GM19397 (cell line): Measurements from ENCODE around the gene MEGF6.

Source experiments
- ATAC-seq: cut with Tn5 transposase; IDR thresholded peaks from one replicate; pipeline ENCODE4 v1.9.1; 2021; ENCODE audit warnings: mild to moderate bottlenecking, moderate library complexity; ENCODE audit not compliant: unreplicated experiment

MEGF6 gene

DNA sequence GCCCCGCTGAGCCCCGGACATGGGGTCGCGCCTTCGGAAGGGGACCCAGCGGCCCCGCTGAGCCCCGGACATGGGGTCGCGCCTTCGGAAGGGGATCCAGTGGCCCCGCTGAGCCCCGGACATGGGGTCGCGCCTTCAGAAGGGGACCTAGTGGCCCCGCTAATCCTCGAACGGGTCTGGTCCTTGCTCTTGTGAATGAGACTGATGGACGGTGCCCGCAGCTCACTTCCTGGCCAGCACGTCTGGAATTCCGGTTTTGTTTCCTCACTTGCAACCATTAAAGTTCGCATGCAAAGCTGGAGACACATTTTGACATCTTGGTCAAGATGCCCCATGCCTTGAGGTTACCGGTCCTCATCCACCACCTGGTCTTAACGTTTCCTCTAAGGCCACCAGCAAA, 33.0 kb upstream of the MEGF6 start:
- no peak for ATAC-seq

DNA sequence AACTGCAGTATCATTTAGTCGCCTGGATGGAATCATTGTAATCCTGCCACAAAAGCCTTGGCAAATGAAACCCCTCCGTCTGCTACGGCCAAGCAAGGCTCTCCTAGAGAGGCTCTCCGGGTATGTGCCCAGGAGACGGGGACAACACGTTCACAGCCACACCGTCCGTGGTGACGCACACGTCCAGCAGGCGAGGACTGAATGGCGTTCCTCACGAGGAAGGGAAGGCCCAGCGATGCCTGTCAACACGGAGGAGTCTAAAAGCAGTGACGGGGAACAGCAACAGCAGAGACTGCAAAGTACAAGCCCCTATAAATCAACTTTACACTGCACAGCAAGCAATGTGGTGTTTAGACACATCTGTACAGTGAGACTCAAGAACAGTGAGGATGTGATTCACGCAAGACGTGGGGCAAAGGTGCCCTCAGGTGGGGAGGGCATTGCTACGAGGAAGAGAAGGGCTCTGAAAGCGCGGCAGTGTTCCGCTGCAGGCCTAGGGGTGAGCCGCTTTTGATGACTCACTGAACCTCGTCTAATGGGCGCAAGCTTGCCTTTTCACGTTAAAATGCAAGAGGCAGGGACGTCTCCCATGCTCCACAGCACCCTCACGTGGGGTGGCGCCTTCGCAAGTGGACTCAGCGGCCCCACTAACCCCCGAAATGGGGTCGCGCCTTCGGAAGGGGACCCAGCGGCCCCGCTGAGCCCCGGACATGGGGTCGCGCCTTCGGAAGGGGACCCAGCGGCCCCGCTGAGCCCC, 31.8 kb upstream of the MEGF6 start:
- no peak for ATAC-seq

DNA sequence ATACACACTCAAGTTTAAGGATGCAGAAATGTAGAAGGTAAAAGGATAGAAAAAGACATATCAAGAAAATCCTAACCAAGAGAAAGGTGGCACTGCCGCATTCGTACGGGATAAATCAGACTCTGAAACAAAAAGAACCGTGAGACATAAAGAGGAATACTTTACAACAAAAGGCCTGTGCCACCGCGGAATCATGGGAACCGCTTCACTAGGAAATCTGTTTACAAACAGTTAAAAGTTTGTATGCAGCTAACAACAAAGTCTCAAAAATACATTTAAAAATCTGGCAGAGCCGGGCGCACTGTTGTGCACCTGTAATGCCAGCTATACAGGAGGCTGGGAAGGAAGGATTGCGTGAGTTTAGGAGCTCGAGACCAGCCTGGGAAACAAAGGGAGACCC, 30.5 kb upstream of the MEGF6 start:
- ATAC-seq: no peak

- ATAC-seq: no peak
Measured at GRCh38 chr1:3641046-3641760, 29.9 kb upstream of the MEGF6 start.

- ATAC-seq: no peak
Measured at GRCh38 chr1:3640121-3640837, 29.0 kb upstream of the MEGF6 start.

DNA sequence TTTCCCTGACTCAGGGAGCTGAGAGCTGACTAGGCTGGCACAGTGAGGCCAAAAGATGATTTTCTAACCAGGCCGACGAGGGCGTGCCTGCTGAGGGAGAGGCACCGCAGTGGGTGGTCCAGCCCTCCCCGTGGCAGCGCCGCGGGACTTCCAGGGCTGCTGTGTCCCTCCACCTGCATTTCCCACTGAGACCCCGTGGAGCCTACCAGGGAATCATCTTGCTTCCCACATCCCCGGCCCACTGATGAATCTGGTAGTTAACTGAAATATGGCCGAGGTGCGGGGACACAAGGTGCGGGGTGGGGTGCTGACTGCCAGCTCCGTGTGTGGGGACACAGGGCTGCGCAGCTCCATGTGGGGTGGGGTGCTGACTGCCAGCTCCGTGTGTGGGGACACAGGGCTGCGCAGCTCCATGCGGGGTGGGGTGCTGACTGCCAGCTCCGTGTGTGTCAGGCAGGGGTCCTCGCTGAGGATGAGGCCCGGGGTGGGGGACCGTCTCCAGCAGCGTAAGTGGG, 28.1 kb upstream of the MEGF6 start:
- no peak for ATAC-seq

DNA sequence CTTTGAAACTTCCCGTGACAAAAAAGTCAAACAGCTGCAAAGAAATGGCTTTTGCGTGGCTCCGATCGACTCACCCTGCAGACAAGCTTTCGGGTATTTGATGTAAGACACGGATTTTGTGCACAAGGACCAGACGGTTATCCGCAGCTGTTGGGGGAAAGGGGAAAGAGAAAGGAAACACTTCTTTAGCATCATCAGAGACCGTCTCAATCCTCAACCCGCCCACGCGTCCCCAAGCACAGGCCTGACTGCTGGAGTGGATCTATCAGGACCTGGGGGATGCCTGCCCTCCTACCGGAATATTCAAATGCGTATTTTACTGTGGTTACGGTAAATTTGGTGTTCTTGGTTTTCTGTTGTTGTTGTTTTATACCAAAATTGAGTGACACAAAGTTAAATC, 27.4 kb upstream of the MEGF6 start:
- ATAC-seq: no peak

GRCh38 chr1:3638027-3638426, 26.7 kb upstream of the MEGF6 start:
- no peak for ATAC-seq

GRCh38 chr1:3636531-3636930, 25.2 kb upstream of the MEGF6 start:
- ATAC-seq: no peak

DNA sequence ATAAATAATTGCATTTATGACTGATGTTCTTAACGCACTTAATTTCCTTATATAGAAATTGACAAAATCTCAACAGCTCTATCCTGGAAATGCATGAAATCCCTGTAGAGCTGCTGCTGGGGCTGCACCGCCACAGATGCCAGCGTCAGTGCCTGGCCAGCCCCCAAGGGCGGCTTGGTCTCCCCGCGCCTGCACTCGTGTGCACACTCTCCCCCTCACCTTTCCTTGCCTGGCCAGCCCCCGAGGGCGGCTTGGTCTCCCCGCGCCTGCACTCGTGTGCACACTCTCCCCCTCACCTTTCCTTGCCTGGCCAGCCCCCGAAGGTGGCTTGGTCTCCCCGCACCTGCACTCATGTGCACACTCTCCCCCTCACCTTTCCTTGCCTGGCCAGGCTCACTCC, 24.8 kb upstream of the MEGF6 start:
- ATAC-seq: no peak

GRCh38 chr1:3634059-3634800, 22.9 kb upstream of the MEGF6 start:
- no peak for ATAC-seq

- ATAC-seq: no peak
Measured at GRCh38 chr1:3633344-3634058, 22.2 kb upstream of the MEGF6 start.

DNA sequence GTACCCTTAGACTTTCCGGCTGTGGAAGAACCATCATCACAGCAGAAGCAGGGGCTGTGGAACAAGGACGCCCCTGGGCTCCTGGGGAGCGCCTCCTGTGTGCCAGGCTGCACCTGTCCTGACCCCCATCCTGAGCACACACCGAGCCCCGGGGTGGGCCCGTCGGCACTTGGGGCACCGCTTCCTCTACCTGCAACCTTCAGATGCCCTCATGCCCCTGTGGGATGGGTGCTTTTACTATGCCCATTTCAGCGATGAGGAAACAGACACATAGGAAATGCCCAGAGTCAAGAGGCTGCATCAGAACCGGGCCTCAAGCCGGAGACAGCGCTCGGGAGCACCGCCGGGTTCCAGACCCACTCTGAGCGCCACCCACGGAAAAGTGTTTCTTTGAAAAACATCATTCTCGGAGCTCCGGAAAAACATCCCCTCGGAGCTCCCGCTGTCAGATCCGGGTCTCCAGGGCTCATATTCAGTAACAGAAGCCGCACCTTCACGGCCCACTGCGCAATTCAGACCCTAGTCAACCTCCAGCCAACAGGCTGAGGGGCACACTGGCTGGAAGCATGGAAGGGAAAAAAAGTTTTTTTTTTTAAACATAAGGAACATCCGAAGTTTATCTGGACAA, 21.5 kb upstream of the MEGF6 start:
- ATAC-seq: no peak

- no peak for ATAC-seq
Measured at GRCh38 chr1:3632298-3632697, 21.0 kb upstream of the MEGF6 start.

DNA sequence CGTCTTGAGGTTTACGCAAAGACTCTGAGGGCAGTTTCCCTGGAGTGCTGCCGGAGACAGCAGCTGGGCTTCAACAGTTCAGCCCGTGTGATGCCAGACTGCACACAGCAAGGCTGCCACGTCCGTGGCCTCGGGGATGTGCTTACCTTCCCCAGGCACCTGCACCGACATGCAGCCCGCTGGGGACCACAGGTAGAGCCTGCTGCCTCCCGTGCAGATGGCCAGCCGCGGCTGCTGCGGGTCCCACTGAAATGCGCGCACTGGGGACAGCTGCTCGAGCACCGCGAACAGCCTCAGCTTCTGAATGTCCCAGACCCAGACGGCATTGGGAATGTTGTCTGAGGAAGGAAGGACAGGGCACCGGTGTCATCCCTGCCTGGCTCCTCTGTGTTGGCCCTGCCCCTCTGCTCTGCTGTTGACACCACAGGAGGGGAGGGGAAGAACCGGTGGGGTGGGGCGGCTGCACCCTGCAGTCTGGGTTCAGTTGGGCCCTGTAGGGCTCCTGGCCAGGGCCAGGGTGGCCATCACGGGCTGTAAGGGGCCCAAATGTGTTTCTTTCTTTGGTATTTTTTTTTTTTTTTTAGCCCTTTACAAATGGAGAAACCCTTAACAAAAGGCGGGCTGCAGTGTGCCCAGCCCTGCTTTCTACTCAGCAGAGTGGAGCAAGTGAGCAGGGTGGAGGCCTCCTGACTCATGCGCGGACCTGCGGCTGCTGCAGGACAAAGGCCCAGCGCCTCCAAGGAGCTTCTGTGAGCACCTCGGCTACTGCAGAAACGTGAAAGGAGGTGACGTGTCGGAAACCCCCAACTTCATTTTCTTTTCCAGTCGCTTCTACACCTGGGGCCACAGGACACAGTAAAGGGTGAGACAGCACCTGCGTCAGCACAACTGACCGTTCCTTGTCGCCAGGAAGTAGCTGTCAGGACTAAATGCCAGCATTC, 20.3 kb upstream of the MEGF6 start:
- no peak for ATAC-seq

- no peak for ATAC-seq
Measured at GRCh38 chr1:3630914-3631313, 19.6 kb upstream of the MEGF6 start.

DNA sequence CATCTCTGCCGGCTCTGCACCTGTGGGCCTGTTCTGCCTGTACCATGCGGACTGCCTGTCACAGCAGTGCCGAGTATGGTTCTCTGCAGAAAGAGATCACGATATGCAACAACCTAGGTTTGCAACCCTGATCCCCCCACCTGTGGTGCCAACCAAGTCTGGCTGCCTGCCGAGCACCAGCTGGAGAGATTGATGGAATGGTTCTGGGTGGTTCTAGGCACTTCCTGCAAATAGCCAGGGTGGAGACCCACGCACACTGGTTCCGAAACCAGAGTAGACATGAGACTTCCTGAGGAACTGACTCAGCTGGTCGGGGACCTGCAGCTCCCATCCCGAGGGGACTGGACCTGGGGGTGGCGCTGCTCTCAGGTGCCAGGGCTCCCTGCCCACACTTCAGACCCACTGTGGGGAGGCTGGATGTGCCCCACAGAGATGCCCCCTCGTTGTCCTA, 18.9 kb upstream of the MEGF6 start:
- ATAC-seq: no peak

DNA sequence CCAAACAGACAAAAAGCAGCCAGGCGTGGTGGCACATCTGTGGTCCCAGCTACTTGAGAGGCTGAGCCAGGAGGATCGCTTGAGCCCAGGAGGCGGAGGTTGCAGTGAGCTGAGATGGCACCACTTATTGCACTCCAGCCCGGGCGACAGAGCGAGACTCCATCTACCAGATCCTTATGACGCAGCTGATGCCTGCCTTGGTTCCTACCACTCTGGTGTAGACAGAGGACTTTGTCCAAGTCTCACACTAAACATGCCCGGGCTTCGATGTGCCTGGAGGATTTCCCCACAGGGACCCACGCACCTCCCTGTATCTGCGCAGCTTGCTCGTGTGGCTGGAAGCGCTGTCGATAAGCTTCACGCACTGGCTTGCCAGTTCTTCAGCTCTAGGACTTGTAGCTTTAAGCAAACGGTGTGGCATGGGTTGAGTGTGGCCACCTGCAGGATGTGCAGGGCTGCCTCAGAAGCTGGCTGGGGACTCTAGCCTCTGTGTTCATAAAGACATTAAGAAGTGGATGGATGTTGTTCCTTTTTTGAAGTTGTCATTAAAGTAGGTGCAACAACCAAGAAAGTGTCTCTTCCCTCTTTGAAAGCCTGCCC, 18.4 kb upstream of the MEGF6 start:
- ATAC-seq: no peak
